Nasal cavity respiratory epithelium epithelial cell of viscerocranial mucosa (primary cell): ENCODE results near the gene GUF1. TPM values are rescaled to one million over a fixed set of nuclear protein-coding genes. Genes with fewer than 3 reads are reported as not detected.

Experiments used
- total RNA-seq: library from RNA; depleted of rRNA; stranded (reverse); fragments of >200 nt; gene quantifications from 2 replicates; pipeline ENCODE4 v1.2.3, GENCODE V29; 2014

GUF1 gene, protein sequence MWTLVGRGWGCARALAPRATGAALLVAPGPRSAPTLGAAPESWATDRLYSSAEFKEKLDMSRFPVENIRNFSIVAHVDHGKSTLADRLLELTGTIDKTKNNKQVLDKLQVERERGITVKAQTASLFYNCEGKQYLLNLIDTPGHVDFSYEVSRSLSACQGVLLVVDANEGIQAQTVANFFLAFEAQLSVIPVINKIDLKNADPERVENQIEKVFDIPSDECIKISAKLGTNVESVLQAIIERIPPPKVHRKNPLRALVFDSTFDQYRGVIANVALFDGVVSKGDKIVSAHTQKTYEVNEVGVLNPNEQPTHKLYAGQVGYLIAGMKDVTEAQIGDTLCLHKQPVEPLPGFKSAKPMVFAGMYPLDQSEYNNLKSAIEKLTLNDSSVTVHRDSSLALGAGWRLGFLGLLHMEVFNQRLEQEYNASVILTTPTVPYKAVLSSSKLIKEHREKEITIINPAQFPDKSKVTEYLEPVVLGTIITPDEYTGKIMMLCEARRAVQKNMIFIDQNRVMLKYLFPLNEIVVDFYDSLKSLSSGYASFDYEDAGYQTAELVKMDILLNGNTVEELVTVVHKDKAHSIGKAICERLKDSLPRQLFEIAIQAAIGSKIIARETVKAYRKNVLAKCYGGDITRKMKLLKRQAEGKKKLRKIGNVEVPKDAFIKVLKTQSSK
- total RNA-seq, result 27.0 and 31.0 TPM in 2 replicates

DNA sequence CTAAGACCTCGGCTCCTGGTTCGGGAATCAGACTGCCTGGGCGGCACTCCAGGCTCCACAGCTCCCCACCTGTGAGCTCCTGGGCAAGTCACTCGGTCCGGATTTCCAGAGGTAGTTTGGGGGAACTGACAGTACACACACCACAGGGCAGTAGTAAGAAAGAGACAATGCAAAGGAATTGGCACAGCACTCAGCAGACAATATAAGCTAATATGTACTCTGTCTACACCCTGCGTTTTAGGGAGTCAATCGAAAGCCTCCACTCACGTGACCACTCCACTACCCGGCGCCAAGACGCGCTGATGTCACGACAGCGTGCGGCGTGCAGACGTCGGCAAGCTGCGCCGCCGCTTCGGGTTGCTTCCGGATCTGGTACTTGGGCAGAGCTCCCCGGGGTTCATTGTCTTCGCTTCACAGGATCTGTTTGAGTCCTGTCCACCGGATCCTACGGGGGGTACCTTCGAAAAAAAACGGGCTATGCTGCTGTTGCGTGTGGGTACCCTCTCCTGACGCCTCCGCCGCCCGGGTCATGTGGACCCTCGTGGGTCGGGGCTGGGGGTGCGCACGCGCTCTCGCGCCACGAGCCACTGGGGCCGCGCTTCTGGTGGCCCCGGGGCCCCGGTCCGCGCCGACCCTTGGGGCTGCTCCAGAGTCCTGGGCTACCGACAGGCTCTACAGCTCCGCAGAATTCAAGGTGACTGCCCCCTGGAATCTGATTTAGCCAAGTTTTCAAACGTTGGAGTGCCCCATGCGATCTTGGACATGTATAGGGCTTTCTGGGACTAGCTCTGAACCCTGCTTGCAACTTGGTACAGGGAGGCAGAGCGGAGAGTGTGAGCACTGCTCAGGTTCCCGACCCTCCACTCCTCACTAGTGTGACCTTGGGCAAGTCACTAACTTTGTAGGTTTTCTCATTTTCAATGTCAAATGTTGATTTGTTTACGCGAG lies at the start of gene GUF1:
GUF1 (plus strand) TSS at position 327 of the 948 bp plus-strand sequence; CDS start at position 530, 203 bp downstream.

DNA sequence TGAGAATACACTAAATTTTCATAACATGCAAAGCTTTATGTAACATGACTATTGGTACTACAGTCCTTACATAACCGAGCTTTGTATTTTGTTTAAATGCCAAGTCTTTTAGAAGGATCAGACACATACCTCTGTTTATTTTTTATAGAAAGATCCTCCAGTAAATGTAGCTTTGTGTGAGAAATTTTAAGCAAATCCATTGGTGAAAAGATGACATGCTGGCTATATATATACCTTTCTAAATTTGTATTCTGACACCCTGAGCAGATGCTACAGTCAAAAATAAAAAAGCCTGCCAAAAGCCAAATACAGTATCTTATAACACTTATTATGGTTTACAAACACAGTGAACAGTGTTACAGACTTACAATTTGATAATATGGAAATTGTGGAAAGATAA lies 26.8 kb upstream of the GUF1 start, which contains the start of gene YIPF7:
YIPF7 (minus strand) TSS at position 201 of the 400 bp plus-strand sequence. CDS start 1,525 bp downstream, outside the sequence.

DNA sequence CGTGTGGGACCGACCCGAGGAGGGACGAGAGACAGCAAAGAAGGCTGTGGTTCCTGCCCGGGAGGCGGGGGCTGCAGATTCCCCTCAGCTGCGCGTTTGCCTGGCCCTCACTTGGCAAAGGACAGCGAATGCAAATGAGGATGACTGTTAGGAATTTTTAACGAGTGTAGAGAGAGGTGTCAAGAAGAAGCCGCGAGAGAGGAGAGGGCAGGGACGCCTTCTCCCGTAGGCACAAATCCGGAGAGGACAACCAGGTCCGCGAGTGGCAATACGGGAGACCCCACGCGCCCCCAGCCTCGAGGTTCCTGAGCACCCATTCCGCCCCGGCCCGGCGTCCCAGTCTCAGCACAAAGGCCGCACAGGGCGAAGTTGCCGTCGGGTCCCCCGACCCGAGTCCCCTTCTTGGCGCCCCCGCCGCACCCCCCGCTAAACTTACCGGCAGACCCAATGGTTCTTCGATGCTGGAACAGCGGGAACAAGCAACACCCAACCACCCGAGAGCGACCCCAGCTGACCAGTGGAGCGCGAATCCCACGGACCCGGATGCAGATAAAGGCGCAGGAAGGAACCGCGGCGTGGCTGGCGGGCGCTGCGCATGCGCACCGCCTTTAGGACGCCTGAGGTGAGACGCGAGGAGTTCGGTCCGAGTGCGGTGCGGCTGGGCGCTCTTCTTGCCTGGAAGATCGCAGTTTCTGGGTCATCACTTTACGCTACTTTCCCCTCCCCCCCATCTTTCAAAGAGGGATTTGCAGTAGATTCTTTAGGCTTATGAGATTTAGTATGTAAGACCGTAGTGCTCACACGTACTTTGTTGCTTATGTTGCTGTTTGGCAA lies 48.0 kb downstream of the GUF1 start, which contains the start of gene GNPDA2:
GNPDA2 (minus strand) TSS at position 519 of the 834 bp plus-strand sequence. CDS start 4,349 bp downstream, outside the sequence.

Other genes starting within 250 kb of the GUF1 start
- gene KCTD8, start 229.6 kb upstream of the GUF1 start, total RNA-seq, result under 0.01 TPM in 2 replicates
- gene YIPF7, start 26.8 kb upstream of the GUF1 start, total RNA-seq, result not detected in 2 replicates
- 14.7 and 15.4 TPM in 2 replicates for gene GNPDA2, start 48.1 kb downstream of the GUF1 start, total RNA-seq